Measurements from ENCODE around the gene ADAM15. TPM values are rescaled to one million over a fixed set of nuclear protein-coding genes. Genes with fewer than 3 reads are reported as not detected.
A peak's percentile ranks its signal among the peaks of the same experiment; 100 is the strongest.

ADAM15 gene
- total and polyA plus RNA-seq, 9 donors, result 41.8 to 83.2 (median 65.0) TPM

DNA sequence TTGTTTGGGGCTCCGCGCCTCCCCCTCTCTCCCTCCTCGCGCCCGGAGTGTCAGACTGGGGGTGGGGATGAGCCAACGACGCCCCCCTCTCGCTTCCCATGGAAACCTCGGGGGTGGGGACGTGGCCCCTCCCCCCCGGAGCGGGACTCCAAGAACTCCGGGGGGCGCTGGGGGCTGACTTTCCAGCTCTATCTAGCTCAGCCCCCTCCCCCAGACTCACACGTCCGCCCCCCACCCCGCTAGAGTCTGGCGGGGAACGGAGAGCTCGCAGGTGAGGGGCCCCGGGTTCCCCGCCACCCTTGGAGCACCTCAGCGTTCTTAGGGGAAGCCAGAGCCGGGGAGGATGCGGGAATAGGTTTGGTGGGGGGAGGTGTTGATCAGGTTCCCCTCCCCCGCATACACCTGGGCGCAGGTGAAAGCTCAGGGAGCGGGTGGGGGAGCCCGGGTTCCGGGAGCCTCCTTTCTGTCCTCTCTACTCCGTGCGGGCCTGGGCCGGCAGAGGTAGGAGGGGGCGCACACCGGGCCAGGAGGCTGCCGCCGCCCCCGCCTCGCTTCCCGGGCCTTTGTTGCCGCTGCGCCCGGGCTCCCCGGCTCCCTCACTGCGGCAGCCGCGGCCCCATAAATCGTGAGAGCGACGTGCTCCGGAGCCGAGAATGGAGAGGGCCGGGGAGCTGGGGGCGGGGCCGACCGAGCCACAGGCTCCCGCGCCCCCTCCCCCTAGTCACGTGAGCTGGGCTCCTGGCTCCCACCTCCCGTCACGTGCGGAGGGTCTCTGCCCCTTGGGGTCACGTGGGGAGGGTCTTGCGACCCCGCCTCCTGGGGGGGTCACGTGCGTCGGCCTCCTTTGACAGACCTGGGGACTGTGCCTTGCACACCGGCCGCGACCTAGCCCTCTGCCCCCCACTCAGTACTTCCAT lies 29.5 kb downstream of the ADAM15 start:
- Histone ChIP-seq H3K27ac (ENCODE audit: low read length) (no peak overlapping the region), H3K4me3 (ENCODE audit: low read length) (peak overlapping the region; percentile 5), H3K27me3 (ENCODE audit: control insufficient read depth, insufficient read depth, low read length) (peaks cover 72% of the 10 kb centered on the region), H3K36me3 (ENCODE audit: control insufficient read depth, insufficient read depth, low read length) (no peaks in the 10 kb centered on the region), H3K4me1 (ENCODE audit: control insufficient read depth, insufficient read depth, low read length) (peaks cover 61% of the 10 kb centered on the region), H3K9me3 (replicated peaks; ENCODE audit: control insufficient read depth, low read depth, low read length) (no peaks in the 10 kb centered on the region)
- DNase-seq, result no peak
- WGBS (ENCODE audit: insufficient coverage), result 1% methylated on average over 40 of the region's 71 CpGs

GRCh38 chr1:155081472-155082300 lies 30.6 kb downstream of the ADAM15 start:
- peaks cover 72% of the 10 kb centered on the region for H3K4me1 ChIP-seq (ENCODE audit: control insufficient read depth, insufficient read depth, low read length)
- H3K36me3 ChIP-seq (ENCODE audit: control insufficient read depth, insufficient read depth, low read length), result no peaks in the 10 kb centered on the region
- H3K27ac ChIP-seq (ENCODE audit: low read length), result no peak overlapping the region
- no peak for DNase-seq
- WGBS (ENCODE audit: insufficient coverage), result 2% methylated on average over 49 of the region's 68 CpGs
- peaks cover 72% of the 10 kb centered on the region for H3K27me3 ChIP-seq (ENCODE audit: control insufficient read depth, insufficient read depth, low read length)
- no peak overlapping the region for H3K4me3 ChIP-seq (ENCODE audit: low read length)
- H3K9me3 ChIP-seq (replicated peaks; ENCODE audit: control insufficient read depth, low read depth, low read length), result no peaks in the 10 kb centered on the region

GRCh38 chr1:155082301-155083051 lies 31.4 kb downstream of the ADAM15 start:
- DNase-seq, result no peak
- Histone ChIP-seq H3K36me3 (ENCODE audit: control insufficient read depth, insufficient read depth, low read length) (no peaks in the 10 kb centered on the region), H3K4me1 (ENCODE audit: control insufficient read depth, insufficient read depth, low read length) (peaks cover 72% of the 10 kb centered on the region), H3K27me3 (ENCODE audit: control insufficient read depth, insufficient read depth, low read length) (peaks cover 68% of the 10 kb centered on the region), H3K4me3 (ENCODE audit: low read length) (no peak overlapping the region), H3K9me3 (replicated peaks; ENCODE audit: control insufficient read depth, low read depth, low read length) (no peaks in the 10 kb centered on the region), H3K27ac (ENCODE audit: low read length) (no peak overlapping the region)
- WGBS (ENCODE audit: insufficient coverage), result 3% methylated on average over 25 of the region's 36 CpGs

- Histone ChIP-seq H3K4me1 (ENCODE audit: control insufficient read depth, insufficient read depth, low read length) (peaks cover 70% of the 10 kb centered on the region), H3K27me3 (ENCODE audit: control insufficient read depth, insufficient read depth, low read length) (peaks cover 63% of the 10 kb centered on the region), H3K36me3 (ENCODE audit: control insufficient read depth, insufficient read depth, low read length) (no peaks in the 10 kb centered on the region), H3K27ac (ENCODE audit: low read length) (no peak overlapping the region), H3K4me3 (ENCODE audit: low read length) (no peak overlapping the region), H3K9me3 (replicated peaks; ENCODE audit: control insufficient read depth, low read depth, low read length) (no peaks in the 10 kb centered on the region)
- WGBS (ENCODE audit: insufficient coverage), result 59% methylated on average over 3 of the region's 6 CpGs
- no peak for DNase-seq
These were observed 32.0 kb downstream of the ADAM15 start for GRCh38 chr1:155083052-155083541.

DNA sequence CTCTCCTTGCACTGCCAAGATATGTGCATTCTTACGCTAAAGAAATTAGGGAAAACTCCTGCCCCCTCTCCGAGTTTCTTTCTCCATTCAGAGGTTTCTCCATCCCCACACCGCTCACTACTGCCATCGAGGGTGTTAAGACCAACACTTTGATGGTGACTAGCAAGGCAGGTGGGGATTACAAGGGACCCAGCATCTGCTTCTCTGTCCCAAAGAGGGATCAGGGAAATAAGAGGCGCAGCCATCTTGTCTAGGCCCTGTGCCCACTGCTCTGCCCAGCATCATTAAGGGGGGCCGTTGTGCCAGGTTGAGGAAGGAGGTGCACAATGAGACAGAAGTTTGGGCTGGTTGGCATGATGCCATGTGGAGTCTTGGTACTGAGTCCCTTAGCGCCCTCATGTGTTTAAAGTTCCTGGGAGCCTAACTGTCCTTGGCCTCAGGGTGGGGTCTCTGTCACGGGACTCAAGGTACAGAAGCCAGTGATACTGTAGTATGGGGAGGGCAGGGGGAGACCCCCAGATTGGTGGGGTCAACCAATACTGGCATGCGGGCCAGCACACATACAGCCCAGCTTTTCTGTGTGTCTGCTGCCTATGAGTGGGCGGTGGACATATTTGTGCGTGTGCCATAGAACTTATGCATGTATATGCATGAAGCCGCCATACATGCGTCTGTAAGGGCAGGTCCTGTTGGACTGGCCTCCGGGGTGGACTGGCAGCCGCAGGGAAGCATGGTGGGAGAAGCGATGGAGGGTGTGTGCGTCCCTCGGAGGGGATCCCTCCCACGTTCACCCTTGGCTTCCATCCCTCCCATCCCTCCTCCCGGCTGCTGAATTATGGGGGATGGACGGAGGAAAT lies 33.0 kb downstream of the ADAM15 start:
- Histone ChIP-seq H3K27me3 (ENCODE audit: control insufficient read depth, insufficient read depth, low read length) (peaks cover 55% of the 10 kb centered on the region), H3K4me3 (ENCODE audit: low read length) (peak overlapping the region; percentile 62), H3K36me3 (ENCODE audit: control insufficient read depth, insufficient read depth, low read length) (no peaks in the 10 kb centered on the region), H3K4me1 (ENCODE audit: control insufficient read depth, insufficient read depth, low read length) (peaks cover 63% of the 10 kb centered on the region), H3K27ac (ENCODE audit: low read length) (no peak overlapping the region), H3K9me3 (replicated peaks; ENCODE audit: control insufficient read depth, low read depth, low read length) (no peaks in the 10 kb centered on the region)
- 41% methylated on average over 9 of the region's 21 CpGs for WGBS (ENCODE audit: insufficient coverage)
- no peak for DNase-seq

GRCh38 chr1:155084722-155085503 lies 33.8 kb downstream of the ADAM15 start:
- Histone ChIP-seq H3K36me3 (ENCODE audit: control insufficient read depth, insufficient read depth, low read length) (no peaks in the 10 kb centered on the region), H3K4me1 (ENCODE audit: control insufficient read depth, insufficient read depth, low read length) (peaks cover 55% of the 10 kb centered on the region), H3K27ac (ENCODE audit: low read length) (peak overlapping the region; percentile 93), H3K27me3 (ENCODE audit: control insufficient read depth, insufficient read depth, low read length) (peaks cover 47% of the 10 kb centered on the region), H3K9me3 (replicated peaks; ENCODE audit: control insufficient read depth, low read depth, low read length) (no peaks in the 10 kb centered on the region), H3K4me3 (ENCODE audit: low read length) (peak overlapping the region; percentile 62)
- peak; percentile 99 for DNase-seq
- WGBS (ENCODE audit: insufficient coverage), result under 1% methylated on average over 63 of the region's 67 CpGs

DNA sequence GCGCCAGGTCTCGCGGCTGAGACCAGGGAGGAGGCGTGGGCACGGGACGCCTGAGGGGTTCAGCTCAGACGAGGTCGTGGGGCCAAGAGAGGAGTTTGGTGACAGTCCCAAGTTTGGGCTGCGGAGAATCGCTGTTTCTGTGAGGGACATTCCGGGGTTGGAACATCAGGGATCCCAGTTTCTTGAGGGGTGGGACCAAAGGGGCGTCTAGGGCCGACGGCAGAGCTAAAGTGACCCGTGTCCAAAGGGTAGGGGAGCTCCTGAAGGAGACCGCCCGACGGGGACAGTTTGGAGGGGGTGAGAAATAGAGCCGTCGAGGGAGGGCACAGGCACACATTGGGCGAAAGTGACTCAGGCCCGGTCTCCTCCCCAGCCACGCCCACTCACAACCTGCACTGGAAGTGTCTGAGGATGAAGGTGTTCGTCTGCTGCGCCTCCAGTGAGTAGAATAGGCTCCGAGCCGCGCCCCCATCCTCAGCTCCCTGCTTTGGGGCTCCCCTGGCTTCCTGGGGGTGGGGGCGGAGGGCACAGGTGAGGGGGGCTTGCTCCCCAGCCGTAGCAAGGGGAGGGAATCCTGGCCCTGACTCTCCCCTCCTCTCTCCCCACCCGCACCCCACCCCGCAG lies 34.5 kb downstream of the ADAM15 start:
- H3K27me3 ChIP-seq (ENCODE audit: control insufficient read depth, insufficient read depth, low read length), result peaks cover 40% of the 10 kb centered on the region
- peak overlapping the region; percentile 93 for H3K27ac ChIP-seq (ENCODE audit: low read length)
- whole genome bisulfite sequencing (ENCODE audit: insufficient coverage), result 0% methylated on average over 17 of the region's 32 CpGs
- H3K4me3 ChIP-seq (ENCODE audit: low read length), result peak overlapping the region; percentile 62
- no peaks in the 10 kb centered on the region for H3K36me3 ChIP-seq (ENCODE audit: control insufficient read depth, insufficient read depth, low read length)
- H3K9me3 ChIP-seq (replicated peaks; ENCODE audit: control insufficient read depth, low read depth, low read length), result no peaks in the 10 kb centered on the region
- H3K4me1 ChIP-seq (ENCODE audit: control insufficient read depth, insufficient read depth, low read length), result peaks cover 48% of the 10 kb centered on the region
- DNase-seq, result no peak

GRCh38 chr1:155086128-155086741 lies 35.1 kb downstream of the ADAM15 start:
- Histone ChIP-seq H3K27ac (ENCODE audit: low read length) (no peak overlapping the region), H3K9me3 (replicated peaks; ENCODE audit: control insufficient read depth, low read depth, low read length) (no peaks in the 10 kb centered on the region), H3K4me3 (ENCODE audit: low read length) (no peak overlapping the region), H3K4me1 (ENCODE audit: control insufficient read depth, insufficient read depth, low read length) (peaks cover 44% of the 10 kb centered on the region), H3K36me3 (ENCODE audit: control insufficient read depth, insufficient read depth, low read length) (no peaks in the 10 kb centered on the region), H3K27me3 (ENCODE audit: control insufficient read depth, insufficient read depth, low read length) (peaks cover 34% of the 10 kb centered on the region)
- WGBS (ENCODE audit: insufficient coverage), result 5% methylated on average over 15 of the region's 24 CpGs
- DNase-seq, result no peak

All from muscle of leg (tissue), 11 donors.